ENCODE data around the gene EPS8. TPM values are rescaled to one million over a fixed set of nuclear protein-coding genes. Genes with fewer than 3 reads are reported as not detected.

The EPS8 gene
- polyA plus RNA-seq, 1 donor (not counting 4 experiments of a cell fraction or from before 2014, with no cell fraction given): 4.0 TPM

GRCh38 chr12:15701206-15701605 is 88.0 kb downstream of the EPS8 start:
- TF ChIP-seq EZH2 (IDR thresholded peaks at IDR 0.05; ENCODE audit: low read length): no peak
- TF ChIP-seq CTCF (optimal IDR thresholded peaks at IDR 0.05 in 1 of 3, IDR thresholded peaks at IDR 0.05 in 1 of 3, conservative IDR thresholded peaks at IDR 0.05 in 1 of 3; ENCODE audit: extremely low read depth in 1 of 3, insufficient read depth in 2 of 3, low read length in 3 of 3): no peak
- H3K9me1 ChIP-seq (ENCODE audit: control insufficient read depth, extremely low read depth, insufficient read depth, low read length): no peaks in the 10 kb centered on the region
- H3K9ac ChIP-seq (ENCODE audit: control insufficient read depth, extremely low read depth, insufficient read depth, low read length): no peak overlapping the region
- H3K4me3 ChIP-seq (ENCODE audit: control insufficient read depth in 2 of 3, extremely low read depth in 1 of 3, insufficient read depth in 2 of 3, low read depth in 1 of 3, low read length in 3 of 3): no peak overlapping the region
- no peaks in the 10 kb centered on the region for H3K36me3 ChIP-seq (ENCODE audit: control insufficient read depth in 2 of 2, extremely low read depth in 1 of 2, insufficient read depth in 2 of 2, low read length in 2 of 2)
- no peak overlapping the region for H2AFZ ChIP-seq (ENCODE audit: control insufficient read depth, low read length)
- H3K9me3 ChIP-seq (ENCODE audit: control insufficient read depth, low read depth, low read length): no peaks in the 10 kb centered on the region
- dilution Hi-C loops (cut with MboI; ENCODE audit: extremely low pct_ligation_motif_present, low sequenced_read_pairs): no loop called here
- peaks cover 30% of the 10 kb centered on the region for H3K4me1 ChIP-seq (ENCODE audit: control insufficient read depth, extremely low read depth, insufficient read depth, low read length)
- peak overlapping the region; percentile 39 for H3K4me2 ChIP-seq (ENCODE audit: control insufficient read depth, extremely low read depth, insufficient read depth, low read depth, low read length)
- H4K20me1 ChIP-seq (ENCODE audit: control insufficient read depth, extremely low read depth, insufficient read depth, low read length): no peaks in the 10 kb centered on the region
- peak; percentile 86 for FAIRE-seq
- H3K27ac ChIP-seq (ENCODE audit: control insufficient read depth, insufficient read depth, low read length): peak overlapping the region; percentile 55
- DNase-seq (ENCODE audit: low read depth, low spot score): peak; percentile 11
- H3K79me2 ChIP-seq (ENCODE audit: control insufficient read depth, insufficient read depth, low read length): no peaks in the 10 kb centered on the region
- H3K27me3 ChIP-seq (ENCODE audit: control insufficient read depth, extremely low read depth, insufficient read depth, low read length): no peaks in the 10 kb centered on the region

GRCh38 chr12:15700595-15700994 is 88.6 kb downstream of the EPS8 start:
- H3K36me3 ChIP-seq (ENCODE audit: control insufficient read depth in 2 of 2, extremely low read depth in 1 of 2, insufficient read depth in 2 of 2, low read length in 2 of 2): no peaks in the 10 kb centered on the region
- dilution Hi-C loops (cut with MboI; ENCODE audit: extremely low pct_ligation_motif_present, low sequenced_read_pairs): no loop called here
- FAIRE-seq (peak; percentile 97), DNase-seq (ENCODE audit: low read depth, low spot score) (peak; percentile 38)
- no peaks in the 10 kb centered on the region for H3K27me3 ChIP-seq (ENCODE audit: control insufficient read depth, extremely low read depth, insufficient read depth, low read length)
- no peak overlapping the region for H2AFZ ChIP-seq (ENCODE audit: control insufficient read depth, low read length)
- H3K4me1 ChIP-seq (ENCODE audit: control insufficient read depth, extremely low read depth, insufficient read depth, low read length): peaks cover 26% of the 10 kb centered on the region
- H4K20me1 ChIP-seq (ENCODE audit: control insufficient read depth, extremely low read depth, insufficient read depth, low read length): no peaks in the 10 kb centered on the region
- H3K27ac ChIP-seq (ENCODE audit: control insufficient read depth, insufficient read depth, low read length): peak overlapping the region; percentile 55
- no peaks in the 10 kb centered on the region for H3K9me1 ChIP-seq (ENCODE audit: control insufficient read depth, extremely low read depth, insufficient read depth, low read length)
- H3K9ac ChIP-seq (ENCODE audit: control insufficient read depth, extremely low read depth, insufficient read depth, low read length): no peak overlapping the region
- TF ChIP-seq EZH2 (IDR thresholded peaks at IDR 0.05; ENCODE audit: low read length): no peak
- TF ChIP-seq CTCF (optimal IDR thresholded peaks at IDR 0.05 in 1 of 3, IDR thresholded peaks at IDR 0.05 in 1 of 3, conservative IDR thresholded peaks at IDR 0.05 in 1 of 3; ENCODE audit: extremely low read depth in 1 of 3, insufficient read depth in 2 of 3, low read length in 3 of 3): no peak
- peak overlapping the region; percentile 39 for H3K4me2 ChIP-seq (ENCODE audit: control insufficient read depth, extremely low read depth, insufficient read depth, low read depth, low read length)
- no peak overlapping the region for H3K4me3 ChIP-seq (ENCODE audit: control insufficient read depth in 2 of 3, extremely low read depth in 1 of 3, insufficient read depth in 2 of 3, low read depth in 1 of 3, low read length in 3 of 3)
- H3K9me3 ChIP-seq (ENCODE audit: control insufficient read depth, low read depth, low read length): no peaks in the 10 kb centered on the region
- no peaks in the 10 kb centered on the region for H3K79me2 ChIP-seq (ENCODE audit: control insufficient read depth, insufficient read depth, low read length)
